WTC11 (cell line): Measurements from ENCODE around the gene OR11H6. TPM values are rescaled to one million over a fixed set of nuclear protein-coding genes. Genes with fewer than 3 reads are reported as not detected.
"Not testable (repeated sequence)": the region's sequence is repeated elsewhere in the genome, so short reads cannot be mapped to it uniquely, and the experiment has no call there.

Source experiments
- ATAC-seq: fragments of 200-7000 bp; cut with Tn5 transposase; 2 replicates; pipeline ENCODE4 v1.10.0; 2021; ENCODE audit warnings: mild to moderate bottlenecking, moderate library complexity
- CTCF ChIA-PET: fragments of 300-600 bp; sonication (Branson Sonifier 250); formaldehyde crosslinking; loops from one replicate; lab custom pipeline; 2021; ENCODE audit warnings: antibody characterized with exemption; lab: Charles Lee
- POLR2A ChIA-PET: fragments of 350-600 bp; sonication (Branson Sonifier 250); formaldehyde crosslinking; loops from one replicate; lab custom pipeline; 2021; ENCODE audit warnings: antibody characterized with exemption; lab: Charles Lee
- DNase-seq: peaks from one replicate; pipeline ENCODE4 v3.0.0; 2021; ENCODE audit warnings: low spot score
- H3K27ac Mint-ChIP-seq: 2 replicates; pipeline ENCODE4 v1.8.0; 2021; ENCODE audit warnings: mixed read lengths
- H3K27me3 Mint-ChIP-seq: 2 replicates; pipeline ENCODE4 v1.8.0; 2021; ENCODE audit warnings: low read depth, mild to moderate bottlenecking, moderate library complexity, mixed read lengths
- H3K36me3 Mint-ChIP-seq: 2 replicates; pipeline ENCODE4 v1.8.0; 2021; ENCODE audit warnings: mixed read lengths
- H3K4me1 Mint-ChIP-seq: 2 replicates; pipeline ENCODE4 v1.8.0; 2022; ENCODE audit warnings: mixed read lengths
- H3K4me3 Mint-ChIP-seq: 2 replicates; pipeline ENCODE4 v1.8.0; 2021; ENCODE audit warnings: mild to moderate bottlenecking, moderate library complexity, mixed read lengths
- H3K9me3 Mint-ChIP-seq: 2 replicates; pipeline ENCODE4 v1.8.0; 2021; ENCODE audit warnings: mixed read lengths
- AR ChIP-seq: fragments of 250-450 bp; sonication (Bioruptor Pico); IDR thresholded peaks from 2 replicates; pipeline ENCODE4 v1.9.0; 2021; ENCODE audit warnings: mild to moderate bottlenecking
- ARID4B ChIP-seq: sonication (generic); formaldehyde crosslinking; IDR thresholded peaks from 2 replicates; pipeline ENCODE4 v1.8.0; 2023; ENCODE audit warnings: missing genetic modification reagents, mild to moderate bottlenecking, borderline replicate concordance
- ATF1 ChIP-seq: sonication (generic); formaldehyde crosslinking; IDR thresholded peaks from 2 replicates; pipeline ENCODE4 v1.8.1; 2023; ENCODE audit warnings: mild to moderate bottlenecking, moderate library complexity, missing genetic modification reagents
- CBFB ChIP-seq: sonication (generic); formaldehyde crosslinking; IDR thresholded peaks from 2 replicates; pipeline ENCODE4 v1.8.1; 2022; ENCODE audit warnings: mild to moderate bottlenecking, low read depth, missing genetic modification reagents
- E2F1 ChIP-seq: sonication (generic); formaldehyde crosslinking; IDR thresholded peaks from 2 replicates; pipeline ENCODE4 v1.8.0; 2022; ENCODE audit warnings: mild to moderate bottlenecking, missing genetic modification reagents
- ESRRA ChIP-seq: sonication (generic); formaldehyde crosslinking; IDR thresholded peaks from 2 replicates; pipeline ENCODE4 v1.8.1; 2022; ENCODE audit warnings: mild to moderate bottlenecking, missing genetic modification reagents, borderline replicate concordance
- FOXK1 ChIP-seq: sonication (generic); formaldehyde crosslinking; IDR thresholded peaks from 2 replicates; pipeline ENCODE4 v1.8.0; 2022; ENCODE audit warnings: mild to moderate bottlenecking, moderate library complexity, missing genetic modification reagents
- IRF1 ChIP-seq: sonication (generic); formaldehyde crosslinking; IDR thresholded peaks from 2 replicates; pipeline ENCODE4 v1.8.0; 2023; ENCODE audit warnings: missing genetic modification reagents
- MXD4 ChIP-seq: fragments of 250-450 bp; sonication (Bioruptor Pico); IDR thresholded peaks from 2 replicates; pipeline ENCODE4 v1.8.0; 2021; ENCODE audit warnings: mild to moderate bottlenecking, moderate library complexity, borderline replicate concordance
- OVOL2 ChIP-seq: fragments of 250-450 bp; sonication (Bioruptor Pico); IDR thresholded peaks from 2 replicates; pipeline ENCODE4 v1.9.0; 2021; ENCODE audit warnings: mild to moderate bottlenecking, borderline replicate concordance
- PRRX2 ChIP-seq: fragments of 250-450 bp; sonication (Bioruptor Pico); IDR thresholded peaks from 2 replicates; pipeline ENCODE4 v1.8.0; 2021; ENCODE audit warnings: mild to moderate bottlenecking
- SMAD3 ChIP-seq: sonication (generic); formaldehyde crosslinking; IDR thresholded peaks from 2 replicates; pipeline ENCODE4 v1.8.0; 2022; ENCODE audit warnings: missing genetic modification reagents, mild to moderate bottlenecking, borderline replicate concordance
- TCF7 ChIP-seq: sonication (generic); formaldehyde crosslinking; IDR thresholded peaks from 2 replicates; pipeline ENCODE4 v1.8.0; 2022; ENCODE audit warnings: mild to moderate bottlenecking, low read depth, missing genetic modification reagents, moderate library complexity
- ZNF232 ChIP-seq: sonication (generic); formaldehyde crosslinking; IDR thresholded peaks from 2 replicates; pipeline ENCODE4 v1.8.0; 2022; ENCODE audit warnings: mild to moderate bottlenecking, missing genetic modification reagents
- ZNF423 ChIP-seq: fragments of 250-450 bp; sonication (Bioruptor Pico); IDR thresholded peaks from 2 replicates; pipeline ENCODE4 v2.1.2; 2022; ENCODE audit warnings: mild to moderate bottlenecking, moderate library complexity
- total RNA-seq: library from RNA; stranded (reverse); gene quantifications from 3 replicates; pipeline ENCODE4 v1.2.3, GENCODE V29; 2021
- TF ChIP-seq, protein P1 (sequence below): sonication (generic); formaldehyde crosslinking; conservative IDR thresholded peaks from 2 replicates; pipeline ENCODE4 v1.8.1; 2022; ENCODE audit warnings: mild to moderate bottlenecking, missing genetic modification reagents

Gene OR11H6
- total RNA-seq, 1 experiment from 2014 or later, result not detected

GRCh38 chr14:20191396-20191795 is 32.1 kb upstream of the OR11H6 start:
- CTCF ChIA-PET, result no interaction called here
- TF ChIP-seq TCF7 (CRISPR knock-in tag) (no peak), AR (CRISPR knock-in tag) (no peak), ZNF232 (CRISPR knock-in tag) (no peak), ESRRA (CRISPR knock-in tag) (no peak), FOXK1 (CRISPR knock-in tag) (no peak), ATF1 (CRISPR knock-in tag) (no peak), CBFB (no peak), OVOL2 (no peak), PRRX2 (no peak), MXD4 (CRISPR knock-in tag) (no peak)
- TF ChIP-seq, protein P1, sequence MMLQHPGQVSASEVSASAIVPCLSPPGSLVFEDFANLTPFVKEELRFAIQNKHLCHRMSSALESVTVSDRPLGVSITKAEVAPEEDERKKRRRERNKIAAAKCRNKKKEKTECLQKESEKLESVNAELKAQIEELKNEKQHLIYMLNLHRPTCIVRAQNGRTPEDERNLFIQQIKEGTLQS (CRISPR knock-in tag), result no peak
- TF ChIP-seq, all 79 proteins: peak for 0
- POLR2A ChIA-PET, result no interaction called here
- DNase-seq (no peak), ATAC-seq (no peak)
- H3K9me3 Mint-ChIP-seq, result peaks cover 92% of the 10 kb centered on the region
- H3K36me3 Mint-ChIP-seq, result peaks cover 56% of the 10 kb centered on the region
- H3K27me3 Mint-ChIP-seq, result peaks cover 10% of the 10 kb centered on the region
- H3K27ac Mint-ChIP-seq, result no peak overlapping the region
- H3K4me3 Mint-ChIP-seq, result no peak overlapping the region
- no peaks in the 10 kb centered on the region for H3K4me1 Mint-ChIP-seq

DNA sequence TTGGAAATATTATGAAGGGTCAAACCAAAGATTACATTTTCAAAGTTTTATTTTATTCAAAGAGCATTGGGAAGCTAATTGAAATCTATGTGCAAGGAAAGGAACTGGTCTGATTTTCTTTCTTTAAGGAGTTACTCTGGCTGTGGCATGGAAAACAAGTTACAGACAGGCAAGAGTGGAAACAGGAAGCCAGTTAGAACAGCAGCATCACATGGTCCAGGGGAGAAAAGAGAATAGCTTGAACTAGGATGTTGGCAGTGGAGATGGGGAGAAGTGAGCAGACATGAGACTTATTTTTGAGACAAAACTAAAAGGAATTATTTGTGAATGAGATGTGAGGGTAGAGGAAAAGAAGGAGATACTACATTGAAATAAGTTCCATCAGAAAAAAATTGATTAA is 29.4 kb upstream of the OR11H6 start:
- no peak for ATAC-seq
- CTCF ChIA-PET, result no interaction called here
- H3K27me3 Mint-ChIP-seq, result peaks cover 7% of the 10 kb centered on the region

DNA sequence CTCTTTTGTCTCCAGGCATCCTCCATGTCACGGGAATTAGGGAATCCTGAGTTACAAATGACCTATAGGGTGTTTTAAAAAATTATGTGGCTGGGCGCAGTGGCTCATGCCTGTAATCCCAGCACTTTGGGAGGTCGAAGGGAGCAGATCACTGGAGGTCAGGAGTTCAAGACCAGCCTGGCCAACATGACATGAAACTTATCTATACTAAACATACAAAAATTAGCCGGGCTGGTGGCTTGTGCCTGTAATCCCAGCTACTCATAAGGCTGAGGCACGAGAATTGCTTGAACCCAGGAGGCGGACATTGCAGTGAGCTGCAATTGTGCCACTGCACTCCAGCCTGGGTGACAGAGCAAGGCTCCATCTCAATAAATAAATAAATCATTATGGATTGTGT is 28.3 kb upstream of the OR11H6 start:
- CTCF ChIA-PET, DNase-seq, POLR2A ChIA-PET, H3K27ac Mint-ChIP-seq, ATAC-seq, H3K4me3 Mint-ChIP-seq, H3K4me1 Mint-ChIP-seq: not testable (repeated sequence)
- peaks cover 84% of the 10 kb centered on the region for H3K9me3 Mint-ChIP-seq
- H3K27me3 Mint-ChIP-seq, result peaks cover 10% of the 10 kb centered on the region
- peaks cover 53% of the 10 kb centered on the region for H3K36me3 Mint-ChIP-seq

More for the DNA sequence above, 29.4 kb upstream of the OR11H6 start:
- TF ChIP-seq FOXK1 (CRISPR knock-in tag) (no peak), SMAD3 (no peak), E2F1 (CRISPR knock-in tag) (no peak), ZNF423 (CRISPR knock-in tag) (no peak), IRF1 (CRISPR knock-in tag) (no peak), ESRRA (CRISPR knock-in tag) (no peak), ARID4B (CRISPR knock-in tag) (no peak)
- no peak overlapping the region for H3K4me3 Mint-ChIP-seq
- H3K4me1 Mint-ChIP-seq, result no peaks in the 10 kb centered on the region
- DNase-seq, result no peak
- POLR2A ChIA-PET, result no interaction called here
- H3K27ac Mint-ChIP-seq, result no peak overlapping the region
- H3K9me3 Mint-ChIP-seq, result peaks cover 84% of the 10 kb centered on the region
- peaks cover 53% of the 10 kb centered on the region for H3K36me3 Mint-ChIP-seq
